HG03378 (cell line): ENCODE measurements around the gene CCDC80.

Source experiments
- ATAC-seq: cut with Tn5 transposase; IDR thresholded peaks from one replicate; pipeline ENCODE4 v1.9.1; 2021; ENCODE audit warnings: mild to moderate bottlenecking, moderate library complexity; ENCODE audit not compliant: unreplicated experiment

The CCDC80 gene

GRCh38 chr3:112656043-112656442 is 15.1 kb upstream of the CCDC80 start:
- no peak for ATAC-seq

- no peak for ATAC-seq
Measured at GRCh38 chr3:112654979-112655378, 14.0 kb upstream of the CCDC80 start.

- ATAC-seq = no peak
Measured at GRCh38 chr3:112654492-112654891, 13.5 kb upstream of the CCDC80 start.

GRCh38 chr3:112653881-112654300 is 12.9 kb upstream of the CCDC80 start:
- no peak for ATAC-seq

GRCh38 chr3:112653209-112653871 is 12.4 kb upstream of the CCDC80 start:
- ATAC-seq = no peak

- no peak for ATAC-seq
Measured at GRCh38 chr3:112651516-112651915, 10.6 kb upstream of the CCDC80 start.

GRCh38 chr3:112651071-112651470 is 10.1 kb upstream of the CCDC80 start:
- ATAC-seq = no peak

GRCh38 chr3:112650482-112650881 is 9.5 kb upstream of the CCDC80 start:
- ATAC-seq = no peak

GRCh38 chr3:112649478-112649735 is 8.5 kb upstream of the CCDC80 start:
- no peak for ATAC-seq

- no peak for ATAC-seq
Measured at GRCh38 chr3:112647122-112647521, 6.2 kb upstream of the CCDC80 start.

- no peak for ATAC-seq
Measured at GRCh38 chr3:112646623-112647022, 5.7 kb upstream of the CCDC80 start.

- no peak for ATAC-seq
Measured at GRCh38 chr3:112644453-112644852, 3.5 kb upstream of the CCDC80 start.

- no peak for ATAC-seq
Measured at GRCh38 chr3:112643621-112644240, 2.8 kb upstream of the CCDC80 start.

- ATAC-seq = peak; percentile 90
Measured at GRCh38 chr3:112642912-112643506, 2.1 kb upstream of the CCDC80 start.

- no peak for ATAC-seq
Measured at GRCh38 chr3:112640276-112640929, 540 bp downstream of the CCDC80 start.

- ATAC-seq = no peak
Measured at GRCh38 chr3:112639455-112640225, 1.3 kb downstream of the CCDC80 start.

- no peak for ATAC-seq
Measured at GRCh38 chr3:112638327-112639020, 2.5 kb downstream of the CCDC80 start.

- ATAC-seq = no peak
Measured at GRCh38 chr3:112637700-112638099, 3.2 kb downstream of the CCDC80 start.

- no peak for ATAC-seq
Measured at GRCh38 chr3:112635674-112636073, 5.3 kb downstream of the CCDC80 start.

GRCh38 chr3:112634786-112635541 is 6.0 kb downstream of the CCDC80 start:
- no peak for ATAC-seq
